Activated T-helper 2 cell treated with anti-CD3 and anti-CD28 coated beads, Interferon-gamma antibody, Interleukin-2, Interleukin-4, amounts not matched to agents 10 μg/mL and 5 μg/mL and 100 μg/mL, durations not matched to agents 14 hours and 24 hours and 36 hours (primary cell): ENCODE measurements around the gene CMIP. TPM values are rescaled to one million over a fixed set of nuclear protein-coding genes. Genes with fewer than 3 reads are reported as not detected.

Source experiments
- DNase-seq: peaks from one replicate; pipeline ENCODE4 v3.0.0; 2021; ENCODE audit warnings: low spot score
- H3K27ac Mint-ChIP-seq: one replicate; pipeline ENCODE4 v1.8.0; 2021; ENCODE audit warnings: mixed read lengths
- H3K27me3 Mint-ChIP-seq: one replicate; pipeline ENCODE4 v1.8.0; 2021; ENCODE audit warnings: low read depth, mixed read lengths
- H3K36me3 Mint-ChIP-seq: one replicate; pipeline ENCODE4 v1.8.0; 2021; ENCODE audit warnings: low read depth, mixed read lengths
- H3K4me1 Mint-ChIP-seq: one replicate; pipeline ENCODE4 v1.8.0; 2021; ENCODE audit warnings: low read depth, mixed read lengths
- H3K4me3 Mint-ChIP-seq: one replicate; pipeline ENCODE4 v1.8.0; 2021; ENCODE audit warnings: low read depth, mild to moderate bottlenecking, moderate library complexity, mixed read lengths
- H3K9me3 Mint-ChIP-seq: one replicate; pipeline ENCODE4 v1.8.0; 2021; ENCODE audit warnings: mixed read lengths
- intact Hi-C: fragments of 100-400 bp; cut with micrococcal nuclease; formaldehyde crosslinking; loops from one replicate; pipeline ENCODE4 v1.15.1; 2023
- total RNA-seq: library from RNA; stranded (reverse); gene quantifications from 2 replicates; pipeline ENCODE4 v1.2.3, GENCODE V29; 2022

Gene CMIP
- total RNA-seq, 1 donor from 2014 or later = 68.0 TPM

DNA sequence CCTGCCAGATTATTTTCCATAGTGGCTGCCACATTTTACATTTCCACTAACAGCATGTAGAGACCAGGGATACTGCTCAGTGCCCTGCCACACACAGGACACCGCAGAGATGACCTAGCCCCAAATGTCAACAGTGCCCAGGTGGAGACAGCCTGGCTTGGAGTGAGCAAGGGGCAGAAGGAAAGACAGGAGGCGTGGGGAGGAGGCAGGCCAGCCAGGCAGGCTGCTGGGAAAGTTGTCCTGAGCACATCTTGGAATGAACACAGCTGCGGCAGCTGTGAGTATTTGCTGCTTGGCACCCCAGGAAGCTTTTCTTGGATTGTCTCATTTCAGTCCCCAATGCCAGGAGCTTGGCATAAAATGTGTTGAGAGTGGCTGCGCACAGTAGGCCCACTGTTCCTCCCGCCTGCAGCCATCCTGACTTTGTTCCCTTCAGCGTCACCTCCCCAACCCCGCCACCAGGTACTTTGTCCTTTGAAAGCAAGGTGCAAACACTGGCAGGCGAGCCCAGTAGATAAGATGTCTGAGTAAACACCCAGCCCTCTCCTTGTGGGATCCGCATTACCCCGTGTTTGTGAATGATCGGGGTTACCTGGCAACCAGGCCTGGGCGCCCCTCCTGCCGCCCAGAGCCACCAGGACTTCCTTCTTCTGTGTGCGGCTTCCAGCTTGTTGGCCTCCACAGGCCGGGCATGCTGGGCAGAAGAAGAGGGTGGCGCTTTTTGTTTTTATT is 114.0 kb downstream of the CMIP start:
- Mint-ChIP-seq H3K9me3 (no peaks in the 10 kb centered on the region), H3K4me3 (no peak overlapping the region), H3K27ac (no peak overlapping the region), H3K27me3 (no peaks in the 10 kb centered on the region), H3K36me3 (peaks cover 3% of the 10 kb centered on the region), H3K4me1 (peaks cover 11% of the 10 kb centered on the region)
- intact Hi-C loops = no loop called here
- no peak for DNase-seq

DNA sequence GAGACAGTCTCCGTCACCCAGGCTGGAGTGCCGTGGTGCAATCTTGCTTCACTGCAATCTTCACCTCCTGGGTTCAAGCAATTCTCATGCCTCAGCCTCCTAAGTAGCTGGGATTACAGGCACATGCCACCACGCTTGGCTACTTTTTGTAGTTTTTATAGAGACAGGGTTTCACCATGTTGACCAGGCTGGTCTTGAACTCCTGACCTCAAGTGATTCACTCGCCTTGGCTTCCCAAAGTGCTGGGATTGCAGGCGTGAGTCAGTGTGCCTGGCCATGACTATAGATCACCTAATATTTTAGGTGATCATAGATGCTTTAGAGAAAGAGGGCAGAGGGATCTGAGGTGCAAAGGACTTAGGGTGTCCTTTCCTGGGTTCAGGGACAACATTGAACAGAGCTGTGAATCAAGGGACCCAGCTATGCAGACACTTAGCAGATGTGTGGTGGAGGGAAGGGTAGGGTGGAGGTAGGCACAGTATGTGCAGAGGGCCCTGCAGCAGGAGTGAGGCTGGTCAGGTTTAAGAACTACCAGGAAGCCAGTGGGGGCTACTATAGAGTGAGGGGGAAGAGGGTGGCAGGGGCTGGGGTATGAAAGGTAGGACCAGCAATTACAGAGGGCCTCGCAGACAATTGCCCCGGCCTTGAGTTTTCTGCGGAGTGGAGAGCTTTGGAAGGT is 116.5 kb downstream of the CMIP start:
- intact Hi-C loops = no loop called here
- no peak overlapping the region for H3K27ac Mint-ChIP-seq
- no peaks in the 10 kb centered on the region for H3K27me3 Mint-ChIP-seq
- no peak for DNase-seq
- H3K4me1 Mint-ChIP-seq = peaks cover 9% of the 10 kb centered on the region
- H3K36me3 Mint-ChIP-seq = peaks cover 7% of the 10 kb centered on the region
- H3K9me3 Mint-ChIP-seq = no peaks in the 10 kb centered on the region
- H3K4me3 Mint-ChIP-seq = no peak overlapping the region

DNA sequence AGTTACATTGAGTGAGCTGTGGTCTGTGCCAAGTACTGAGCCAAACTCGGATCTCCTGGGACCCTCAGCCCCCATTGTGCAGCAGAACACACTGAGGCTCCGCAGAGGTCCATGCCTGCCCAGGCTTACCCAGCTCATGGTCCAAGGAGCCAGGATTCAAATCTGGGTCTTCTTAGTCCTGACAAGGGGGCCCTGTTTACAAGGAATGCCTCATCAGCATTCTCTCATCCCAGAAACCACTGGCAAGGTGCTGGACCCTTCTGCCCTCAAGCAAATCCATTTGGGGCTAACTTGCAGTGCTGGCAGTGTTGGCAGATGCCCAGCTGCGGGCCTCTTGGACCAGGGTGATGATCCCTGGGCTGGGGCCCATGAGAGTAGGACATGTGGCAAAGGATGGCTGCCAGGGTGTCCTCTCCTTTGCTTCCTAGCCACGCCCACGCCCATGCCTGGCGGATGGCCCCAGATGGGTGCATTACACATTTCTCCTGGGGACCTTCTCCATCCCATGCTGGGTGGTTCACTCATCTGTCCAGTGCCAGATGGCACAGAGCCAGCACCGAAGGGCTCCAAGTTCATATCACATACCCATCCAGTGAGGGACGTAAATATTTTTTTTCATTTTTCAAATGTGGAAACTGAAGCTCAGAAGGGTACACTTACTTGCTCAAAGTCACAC is 117.7 kb downstream of the CMIP start:
- DNase-seq = no peak
- H3K4me3 Mint-ChIP-seq = no peak overlapping the region
- H3K9me3 Mint-ChIP-seq = no peaks in the 10 kb centered on the region
- intact Hi-C loops = no loop called here
- H3K4me1 Mint-ChIP-seq = peaks cover 8% of the 10 kb centered on the region
- H3K27ac Mint-ChIP-seq = no peak overlapping the region
- no peaks in the 10 kb centered on the region for H3K27me3 Mint-ChIP-seq
- peaks cover 13% of the 10 kb centered on the region for H3K36me3 Mint-ChIP-seq

DNA sequence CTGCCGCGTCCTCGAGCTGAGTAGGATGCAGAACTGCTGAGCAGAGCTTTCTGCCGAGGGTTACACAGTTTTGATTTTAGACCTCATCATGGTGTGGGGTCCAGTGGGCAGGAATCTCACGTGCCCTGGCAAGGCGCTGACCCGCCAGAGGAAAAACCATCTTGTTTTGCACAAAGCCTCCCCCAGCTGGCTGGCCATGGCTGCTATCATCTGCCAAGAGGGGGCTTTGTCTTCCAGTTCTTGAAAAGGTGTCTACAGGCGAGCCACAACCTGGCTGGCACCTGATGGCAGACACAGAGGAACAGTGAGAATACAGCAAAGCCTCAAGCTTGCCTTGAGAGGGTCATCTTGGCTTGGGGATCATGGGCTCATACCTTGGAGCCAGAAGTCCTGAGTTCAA is 118.3 kb downstream of the CMIP start:
- Mint-ChIP-seq H3K36me3 (peaks cover 13% of the 10 kb centered on the region), H3K27ac (no peak overlapping the region), H3K27me3 (no peaks in the 10 kb centered on the region), H3K4me1 (peaks cover 14% of the 10 kb centered on the region), H3K9me3 (no peaks in the 10 kb centered on the region), H3K4me3 (no peak overlapping the region)
- intact Hi-C loops = no loop called here
- no peak for DNase-seq

DNA sequence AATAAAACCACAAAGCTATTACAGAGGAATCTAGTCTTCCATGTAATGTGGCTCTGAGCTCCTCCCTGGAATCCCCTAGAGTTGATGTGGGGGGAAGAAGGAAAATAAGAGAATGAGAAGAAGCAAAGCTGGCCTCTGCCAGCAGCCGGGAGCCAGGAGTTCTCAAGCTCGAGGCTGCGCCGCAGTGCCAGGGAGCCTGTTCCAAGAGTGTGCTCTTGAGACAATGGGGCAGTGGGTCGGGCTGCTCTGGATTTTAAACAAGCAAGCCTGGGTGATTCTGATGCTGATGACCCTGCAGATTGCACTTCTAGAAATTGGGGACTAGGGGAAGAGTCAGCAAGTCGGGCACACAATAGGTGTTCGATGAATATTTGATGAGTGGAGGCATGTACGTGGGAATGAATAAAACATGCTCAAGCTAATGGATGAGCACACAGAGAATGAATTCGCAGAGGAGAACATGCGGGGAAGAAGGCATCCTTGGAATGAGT is 119.9 kb downstream of the CMIP start:
- Mint-ChIP-seq H3K27me3 (no peaks in the 10 kb centered on the region), H3K9me3 (no peaks in the 10 kb centered on the region), H3K27ac (no peak overlapping the region), H3K36me3 (peaks cover 13% of the 10 kb centered on the region), H3K4me3 (no peak overlapping the region), H3K4me1 (peaks cover 30% of the 10 kb centered on the region)
- no peak for DNase-seq
- intact Hi-C loops = no loop called here

DNA sequence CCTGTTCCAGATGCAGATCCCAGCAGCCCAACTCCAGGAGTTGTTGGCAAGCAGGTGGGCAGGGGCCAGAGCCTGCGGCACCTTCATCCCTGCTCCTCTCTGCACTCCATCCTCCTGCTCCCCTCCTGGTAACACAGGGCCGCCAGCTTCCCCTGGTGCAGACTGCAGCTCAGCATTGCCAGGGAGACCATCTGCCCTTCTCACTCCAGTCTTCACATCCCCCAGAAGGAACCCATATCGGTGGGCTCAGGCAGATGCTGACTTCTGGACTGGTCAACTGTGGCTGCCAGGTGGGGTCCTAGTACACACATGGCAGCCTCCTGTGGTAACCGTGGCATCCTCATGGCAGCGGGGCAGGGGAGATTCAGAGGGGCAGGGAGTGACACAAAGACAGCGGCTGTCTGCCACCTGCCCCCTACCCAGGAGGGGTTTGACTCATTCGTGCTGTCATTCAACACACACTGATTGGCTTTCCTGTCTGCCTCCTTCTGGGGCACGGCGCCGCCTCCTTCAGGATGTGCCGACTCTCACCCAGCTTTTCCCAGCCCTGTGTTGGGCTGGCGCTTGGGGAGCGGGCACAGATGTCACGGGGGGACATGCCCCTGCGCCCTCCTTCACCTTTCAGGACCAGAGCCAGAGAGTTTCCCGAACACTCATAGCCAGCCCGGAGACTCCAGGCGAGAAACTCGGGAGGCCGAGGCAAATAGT is 120.9 kb downstream of the CMIP start:
- peaks cover 13% of the 10 kb centered on the region for H3K36me3 Mint-ChIP-seq
- H3K9me3 Mint-ChIP-seq = no peaks in the 10 kb centered on the region
- H3K27ac Mint-ChIP-seq = no peak overlapping the region
- no peak overlapping the region for H3K4me3 Mint-ChIP-seq
- no peaks in the 10 kb centered on the region for H3K27me3 Mint-ChIP-seq
- peaks cover 34% of the 10 kb centered on the region for H3K4me1 Mint-ChIP-seq
- no peak for DNase-seq
- intact Hi-C loops = loop anchor here (5.0 kb wide), 1 partner anchor 43 kb away; no protein-coding TSS in a partner anchor

DNA sequence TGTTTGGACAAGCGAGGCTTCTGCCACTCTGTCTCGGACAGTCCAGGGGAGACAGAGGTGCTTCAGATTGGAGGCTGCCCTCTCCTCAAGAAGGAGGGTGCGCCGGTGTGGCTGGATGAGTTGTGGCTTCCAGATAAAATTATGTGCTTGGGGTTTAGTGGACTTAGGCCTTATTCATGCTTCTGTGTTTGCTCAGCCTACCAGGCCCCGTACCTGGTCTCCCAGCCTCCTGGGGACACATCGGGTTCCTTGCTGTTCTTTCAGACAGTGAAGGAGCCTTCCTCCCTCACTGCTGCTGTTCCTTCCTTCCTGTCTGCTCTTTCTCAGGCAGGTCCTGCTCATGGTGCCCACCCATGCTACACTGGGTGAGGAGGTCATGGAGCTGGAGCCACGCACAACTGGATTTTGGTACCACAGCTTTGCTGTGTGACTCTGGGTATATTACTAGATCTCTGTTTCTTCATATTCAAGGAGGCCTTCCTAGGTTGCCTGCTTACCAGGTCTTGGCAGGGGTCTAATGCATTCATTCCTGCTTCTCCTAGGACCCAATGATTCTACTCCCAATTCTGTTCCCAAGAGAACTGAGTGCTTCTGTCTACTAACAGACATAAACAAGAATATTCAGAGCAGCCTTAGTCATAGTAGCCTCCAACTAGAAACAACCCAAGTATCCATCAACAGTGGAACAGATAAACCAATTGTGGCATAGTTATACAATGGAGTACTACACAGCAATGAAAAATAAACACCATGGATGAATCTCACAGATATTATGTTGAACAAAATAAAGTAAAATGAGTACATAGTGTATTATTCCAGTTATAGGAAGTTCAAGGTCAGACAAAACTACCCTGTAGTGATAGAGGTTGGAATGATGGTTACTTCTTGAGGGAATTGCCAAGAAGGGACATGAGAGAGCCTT is 121.7 kb downstream of the CMIP start:
- peaks cover 34% of the 10 kb centered on the region for H3K4me1 Mint-ChIP-seq
- intact Hi-C loops = loop anchor here (5.0 kb wide), 1 partner anchor 44 kb away; no protein-coding TSS in a partner anchor
- H3K27me3 Mint-ChIP-seq = no peaks in the 10 kb centered on the region
- H3K9me3 Mint-ChIP-seq = no peaks in the 10 kb centered on the region
- peak overlapping the region; percentile 14 for H3K27ac Mint-ChIP-seq
- H3K4me3 Mint-ChIP-seq = no peak overlapping the region
- no peak for DNase-seq
- H3K36me3 Mint-ChIP-seq = peaks cover 13% of the 10 kb centered on the region

DNA sequence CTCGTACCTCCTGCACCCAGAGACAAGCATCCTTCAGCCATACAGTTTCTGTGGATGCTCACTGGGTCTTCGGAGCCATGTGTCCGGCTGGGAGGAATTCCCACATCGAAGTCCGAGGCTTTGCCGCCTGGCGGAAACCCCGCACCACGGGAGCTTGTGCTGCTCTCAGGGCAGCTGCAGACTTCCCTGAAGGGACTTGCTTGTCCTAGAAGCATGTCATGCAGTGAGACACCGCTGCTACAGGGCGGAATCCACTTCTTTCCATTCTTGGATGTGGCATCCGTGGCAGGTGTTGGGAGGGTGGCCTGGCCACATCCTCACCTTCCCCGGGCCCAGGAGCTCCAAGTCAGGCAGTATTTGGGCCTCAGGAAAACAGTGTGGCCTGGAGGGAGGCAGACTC is 122.5 kb downstream of the CMIP start:
- no peak for DNase-seq
- Mint-ChIP-seq H3K36me3 (peaks cover 13% of the 10 kb centered on the region), H3K27me3 (no peaks in the 10 kb centered on the region), H3K9me3 (no peaks in the 10 kb centered on the region), H3K4me3 (no peak overlapping the region), H3K27ac (no peak overlapping the region), H3K4me1 (peaks cover 34% of the 10 kb centered on the region)
- intact Hi-C loops = loop anchor here (5.0 kb wide), 1 partner anchor 45 kb away; no protein-coding TSS in a partner anchor

DNA sequence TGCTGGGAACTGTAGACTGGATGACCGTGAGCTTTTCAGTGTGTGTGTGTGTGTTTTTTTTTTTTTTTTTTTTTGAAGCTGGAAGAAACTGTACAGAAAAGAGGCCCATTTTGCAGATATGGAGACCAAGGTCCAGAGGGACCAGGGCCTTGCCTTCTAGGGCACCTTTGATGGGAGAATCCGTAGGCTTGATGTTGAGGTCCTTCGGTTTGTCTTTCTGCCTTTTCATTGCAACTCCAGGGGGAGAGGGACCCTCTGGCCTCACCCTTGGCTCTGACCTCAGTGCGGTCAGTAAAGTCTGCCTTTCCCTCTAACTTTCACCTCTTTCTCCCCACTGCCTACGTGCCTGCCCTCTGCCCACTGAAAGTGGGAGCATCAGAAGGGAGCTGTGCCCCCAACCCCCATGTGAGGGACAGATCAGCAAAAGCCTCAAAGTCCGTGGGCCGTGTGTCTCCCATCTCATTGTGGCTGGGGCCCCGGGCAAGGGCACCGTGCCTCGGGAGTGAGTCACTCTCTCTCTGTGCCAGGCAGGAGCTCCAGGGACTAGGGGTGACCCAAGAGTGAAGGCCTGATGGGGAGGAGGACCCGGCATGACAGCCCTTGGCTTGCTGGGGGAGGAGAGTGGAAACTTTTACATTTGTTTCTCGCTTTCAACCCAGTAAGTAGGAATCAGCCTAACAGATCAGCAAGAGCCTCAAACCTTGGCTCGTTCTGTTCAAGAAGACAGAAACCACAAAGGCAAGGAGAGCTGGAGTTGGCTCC is 123.6 kb downstream of the CMIP start:
- Mint-ChIP-seq H3K4me1 (peaks cover 34% of the 10 kb centered on the region), H3K27ac (peak overlapping the region; percentile 94), H3K27me3 (no peaks in the 10 kb centered on the region), H3K4me3 (peak overlapping the region; percentile 22), H3K9me3 (no peaks in the 10 kb centered on the region), H3K36me3 (peaks cover 13% of the 10 kb centered on the region)
- no peak for DNase-seq
- intact Hi-C loops = loop anchor here (1.0 to 5.0 kb wide), 6 partner anchors 17 to 123 kb away; partner anchors contain the start of gene CMIP

DNA sequence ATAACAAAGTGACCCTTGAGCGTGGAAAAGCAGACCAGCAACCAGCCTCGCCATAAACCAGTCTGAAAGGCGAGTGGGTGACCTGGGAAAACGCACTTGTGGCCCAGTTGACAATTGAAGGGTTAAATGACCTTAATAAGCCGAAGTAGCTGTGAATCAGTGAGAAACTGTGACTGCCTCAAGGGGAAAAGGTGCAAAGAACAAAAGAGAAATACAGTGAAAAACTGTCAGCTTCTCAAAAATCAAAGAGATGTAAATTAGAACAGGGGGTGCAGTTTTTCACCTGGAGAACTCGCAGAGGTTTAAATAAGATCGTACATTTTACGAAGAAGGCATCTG is 124.1 kb downstream of the CMIP start:
- peak overlapping the region; percentile 94 for H3K27ac Mint-ChIP-seq
- peaks cover 34% of the 10 kb centered on the region for H3K4me1 Mint-ChIP-seq
- no peaks in the 10 kb centered on the region for H3K27me3 Mint-ChIP-seq
- intact Hi-C loops = loop anchor here (1.0 to 5.0 kb wide), 6 partner anchors 18 to 124 kb away; partner anchors contain the start of gene CMIP
- H3K36me3 Mint-ChIP-seq = peaks cover 13% of the 10 kb centered on the region
- no peaks in the 10 kb centered on the region for H3K9me3 Mint-ChIP-seq
- H3K4me3 Mint-ChIP-seq = peak overlapping the region; percentile 22
- DNase-seq = no peak

DNA sequence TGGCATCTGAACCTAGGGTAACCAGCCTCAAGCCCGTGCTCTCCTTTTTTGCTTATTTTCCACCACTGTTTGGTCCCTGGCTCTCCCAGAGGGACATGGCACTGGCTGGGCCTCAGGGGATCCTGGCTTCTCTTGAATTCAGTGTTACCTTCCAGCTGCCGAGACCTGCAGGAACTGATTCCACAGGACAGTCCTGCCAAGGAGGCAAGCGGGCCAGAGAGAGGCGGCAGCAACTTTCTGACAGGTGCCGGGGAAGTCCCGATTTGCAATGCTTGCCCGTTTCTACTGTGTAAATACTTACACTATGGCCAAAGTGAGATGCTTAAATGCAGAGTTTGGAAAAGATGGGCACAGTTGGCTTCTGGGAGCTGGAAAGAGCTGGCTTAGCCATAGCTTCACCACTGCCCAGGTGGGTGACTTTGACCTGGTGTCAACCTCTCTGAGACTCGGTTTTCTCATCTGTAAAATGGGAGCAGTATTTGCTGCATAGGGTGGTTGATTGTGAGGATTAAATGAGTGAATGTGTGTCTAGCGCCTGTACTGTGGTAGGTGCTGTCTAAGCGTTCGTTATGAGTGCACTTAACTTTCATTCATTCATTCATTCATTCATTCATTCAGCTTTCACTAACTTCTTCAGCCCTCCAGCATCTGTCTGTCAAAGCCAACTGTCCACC is 124.9 kb downstream of the CMIP start:
- H3K4me1 Mint-ChIP-seq = peaks cover 31% of the 10 kb centered on the region
- no peak overlapping the region for H3K27ac Mint-ChIP-seq
- H3K27me3 Mint-ChIP-seq = no peaks in the 10 kb centered on the region
- peaks cover 13% of the 10 kb centered on the region for H3K36me3 Mint-ChIP-seq
- no peak for DNase-seq
- H3K4me3 Mint-ChIP-seq = no peak overlapping the region
- H3K9me3 Mint-ChIP-seq = no peaks in the 10 kb centered on the region
- intact Hi-C loops = loop anchor here (2.0 to 5.0 kb wide), 3 partner anchors 19 to 125 kb away; partner anchors contain the start of gene CMIP
